ENCODE data around the gene ISG20L2. TPM values are rescaled to one million over a fixed set of nuclear protein-coding genes. Genes with fewer than 3 reads are reported as not detected.

ISG20L2 gene
- total RNA-seq, 1 donor from 2014 or later = 23.7 TPM

DNA sequence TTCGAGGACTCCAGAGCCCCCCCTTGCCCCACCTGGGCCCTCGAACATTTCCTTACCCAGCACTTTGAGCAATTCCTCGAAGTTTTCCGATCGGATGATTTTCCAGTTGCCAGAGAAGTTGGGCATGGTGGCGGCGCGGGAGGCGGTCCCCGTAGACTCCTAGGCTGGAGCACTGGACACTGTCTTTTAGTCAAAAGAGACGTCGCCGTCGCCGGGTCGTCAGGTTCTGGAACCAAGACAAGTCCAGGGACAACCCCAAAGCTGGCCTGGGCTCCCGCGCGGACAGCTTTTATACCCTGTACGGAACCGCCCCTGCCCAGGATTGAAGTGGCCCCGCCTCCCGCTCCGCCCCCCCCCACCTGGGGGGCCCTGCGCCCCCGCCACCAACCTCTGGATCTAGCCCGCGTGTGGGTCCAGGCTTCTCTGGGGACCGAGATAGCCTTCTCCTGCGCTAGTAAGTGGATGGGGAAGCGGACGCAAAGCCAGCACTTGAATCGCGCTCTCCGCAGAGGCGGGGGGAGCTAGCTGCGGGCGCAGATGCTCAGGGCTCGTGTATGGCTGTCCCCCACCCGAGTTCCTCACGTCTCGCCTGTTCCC is 23.1 kb downstream of the ISG20L2 start, which contains the start of gene CRABP2:
TSS of gene CRABP2 (minus strand) at position 263 of the 597 bp plus-strand sequence. CDS start at position 126, 137 bp downstream.
- H3K9me3 ChIP-seq (ENCODE audit: low read depth) = no peaks in the 10 kb centered on the region

GRCh38 chr1:156704930-156705320 is 23.6 kb downstream of the ISG20L2 start:
- no peak overlapping the region for H3K27ac ChIP-seq
- H3K4me1 ChIP-seq = peaks cover 58% of the 10 kb centered on the region
- H3K4me2 ChIP-seq = peak overlapping the region; percentile 96

More for the DNA sequence above, 23.1 kb downstream of the ISG20L2 start, which contains the start of gene CRABP2:
- Histone ChIP-seq H3K4me3 (peak within 1 kb of the TSS; percentile 61), H3F3A (ENCODE audit: low read depth) (peaks cover 70% of the 10 kb centered on the region), H3K36me3 (no peaks in the 10 kb centered on the region), H4K20me1 (ENCODE audit: low read depth) (peaks cover 39% of the 10 kb centered on the region), H2AFZ (replicated peaks) (peak within 1 kb of the TSS; percentile 44), H3K27me3 (peaks cover 16% of the 10 kb centered on the region), H3K4me2 (peak within 1 kb of the TSS; percentile 96), H3K9ac (peak within 1 kb of the TSS; percentile 15), H3K4me1 (peaks cover 63% of the 10 kb centered on the region), H3K27ac (peak within 1 kb of the TSS; percentile 91), H3K79me2 (ENCODE audit: low read depth) (peaks cover 35% of the 10 kb centered on the region)
- peak within 1 kb of the TSS; percentile 87 for H3K4me3 Mint-ChIP-seq
- H3K4me1 Mint-ChIP-seq = peaks cover 62% of the 10 kb centered on the region
- no peak for TF ChIP-seq EZH2phosphoT487 (IDR thresholded peaks at IDR 0.05)
- DNase-seq (ENCODE audit: low spot score) = peak; percentile 83
- H3K27me3 Mint-ChIP-seq (ENCODE audit: insufficient read depth, low read depth) = peaks cover 16% of the 10 kb centered on the region
- H3K36me3 Mint-ChIP-seq = no peaks in the 10 kb centered on the region
- H3K27ac Mint-ChIP-seq = peak within 1 kb of the TSS; percentile 97
- H3K9me3 Mint-ChIP-seq = no peaks in the 10 kb centered on the region

GRCh38 chr1:156704166-156704711 is 24.3 kb downstream of the ISG20L2 start:
- H4K20me1 ChIP-seq (ENCODE audit: low read depth) = peaks cover 39% of the 10 kb centered on the region
- no peaks in the 10 kb centered on the region for H3K36me3 ChIP-seq
- H3K27ac ChIP-seq = no peak overlapping the region
- peak overlapping the region; percentile 87 for H3K27ac Mint-ChIP-seq
- H3K9me3 Mint-ChIP-seq = no peaks in the 10 kb centered on the region
- DNase-seq (ENCODE audit: low spot score) = peak; percentile 55
- peaks cover 16% of the 10 kb centered on the region for H3K27me3 ChIP-seq
- peaks cover 8% of the 10 kb centered on the region for H3K36me3 Mint-ChIP-seq
- H3K79me2 ChIP-seq (ENCODE audit: low read depth) = peaks cover 35% of the 10 kb centered on the region
- H3K27me3 Mint-ChIP-seq (ENCODE audit: insufficient read depth, low read depth) = peaks cover 15% of the 10 kb centered on the region
- H3K9ac ChIP-seq = no peak overlapping the region
- no peaks in the 10 kb centered on the region for H3K9me3 ChIP-seq (ENCODE audit: low read depth)
- H3K4me1 ChIP-seq = peaks cover 51% of the 10 kb centered on the region
- H3K4me1 Mint-ChIP-seq = peaks cover 50% of the 10 kb centered on the region
- H3F3A ChIP-seq (ENCODE audit: low read depth) = peaks cover 59% of the 10 kb centered on the region
- TF ChIP-seq, protein P1, sequence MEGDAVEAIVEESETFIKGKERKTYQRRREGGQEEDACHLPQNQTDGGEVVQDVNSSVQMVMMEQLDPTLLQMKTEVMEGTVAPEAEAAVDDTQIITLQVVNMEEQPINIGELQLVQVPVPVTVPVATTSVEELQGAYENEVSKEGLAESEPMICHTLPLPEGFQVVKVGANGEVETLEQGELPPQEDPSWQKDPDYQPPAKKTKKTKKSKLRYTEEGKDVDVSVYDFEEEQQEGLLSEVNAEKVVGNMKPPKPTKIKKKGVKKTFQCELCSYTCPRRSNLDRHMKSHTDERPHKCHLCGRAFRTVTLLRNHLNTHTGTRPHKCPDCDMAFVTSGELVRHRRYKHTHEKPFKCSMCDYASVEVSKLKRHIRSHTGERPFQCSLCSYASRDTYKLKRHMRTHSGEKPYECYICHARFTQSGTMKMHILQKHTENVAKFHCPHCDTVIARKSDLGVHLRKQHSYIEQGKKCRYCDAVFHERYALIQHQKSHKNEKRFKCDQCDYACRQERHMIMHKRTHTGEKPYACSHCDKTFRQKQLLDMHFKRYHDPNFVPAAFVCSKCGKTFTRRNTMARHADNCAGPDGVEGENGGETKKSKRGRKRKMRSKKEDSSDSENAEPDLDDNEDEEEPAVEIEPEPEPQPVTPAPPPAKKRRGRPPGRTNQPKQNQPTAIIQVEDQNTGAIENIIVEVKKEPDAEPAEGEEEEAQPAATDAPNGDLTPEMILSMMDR (IDR thresholded peaks at IDR 0.05) = no peak
- TF ChIP-seq EZH2 (IDR thresholded peaks at IDR 0.05) (no peak), EZH2phosphoT487 (IDR thresholded peaks at IDR 0.05) (no peak)
- H3K4me2 ChIP-seq = peak overlapping the region; percentile 96
- H3K4me3 Mint-ChIP-seq = peak overlapping the region; percentile 87
- no peak overlapping the region for H2AFZ ChIP-seq (replicated peaks)
- H3K4me3 ChIP-seq = peak overlapping the region; percentile 61

More at GRCh38 chr1:156704930-156705320, 23.6 kb downstream of the ISG20L2 start:
- peaks cover 15% of the 10 kb centered on the region for H3K27me3 Mint-ChIP-seq (ENCODE audit: insufficient read depth, low read depth)
- Histone ChIP-seq H3K9me3 (ENCODE audit: low read depth) (no peaks in the 10 kb centered on the region), H3K4me3 (peak overlapping the region; percentile 61), H2AFZ (replicated peaks) (peak overlapping the region; percentile 44), H3K36me3 (no peaks in the 10 kb centered on the region), H3K79me2 (ENCODE audit: low read depth) (peaks cover 35% of the 10 kb centered on the region), H3F3A (ENCODE audit: low read depth) (peaks cover 65% of the 10 kb centered on the region), H4K20me1 (ENCODE audit: low read depth) (peaks cover 39% of the 10 kb centered on the region), H3K9ac (peak overlapping the region; percentile 15), H3K27me3 (peaks cover 16% of the 10 kb centered on the region)
- peak; percentile 59 for DNase-seq (ENCODE audit: low spot score)
- TF ChIP-seq EZH2 (IDR thresholded peaks at IDR 0.05) (no peak), EZH2phosphoT487 (IDR thresholded peaks at IDR 0.05) (no peak)
- TF ChIP-seq, protein P1 (IDR thresholded peaks at IDR 0.05) = no peak
- H3K4me1 Mint-ChIP-seq = peaks cover 57% of the 10 kb centered on the region
- H3K4me3 Mint-ChIP-seq = peak overlapping the region; percentile 87
- H3K36me3 Mint-ChIP-seq = peaks cover 4% of the 10 kb centered on the region
- H3K27ac Mint-ChIP-seq = no peak overlapping the region
- H3K9me3 Mint-ChIP-seq = no peaks in the 10 kb centered on the region
